Subcutaneous adipose tissue (tissue), 4 donors: ENCODE measurements around the gene SNX30. TPM values are rescaled to one million over a fixed set of nuclear protein-coding genes. Genes with fewer than 3 reads are reported as not detected.

Experiments
- CTCF ChIP-seq: fragments of 450-650 bp; IDR thresholded peaks from one replicate; pipeline ENCODE4 v1.5.1; 2016; ENCODE audit warnings: low read depth, mild to moderate bottlenecking, control low read depth, antibody characterized with exemption, moderate library complexity
- total RNA-seq, 4 donors: library from RNA; depleted of rRNA; stranded (reverse); fragments of >200 nt; gene quantifications; one replicate each; pipeline ENCODE4 v1.1.0, GENCODE V29; 2016

The SNX30 gene
- total RNA-seq, 4 donors from 2014 or later = 10.1 to 25.3 (median 13.4) TPM

- no peak for TF ChIP-seq CTCF
Observed at GRCh38 chr9:112873773-112874405, 123.3 kb downstream of the SNX30 start.

GRCh38 chr9:112878752-112879151 is 128.2 kb downstream of the SNX30 start:
- no peak for TF ChIP-seq CTCF

- TF ChIP-seq CTCF = no peak
Observed at GRCh38 chr9:112880650-112881049, 130.1 kb downstream of the SNX30 start.

- TF ChIP-seq CTCF = no peak
Observed at GRCh38 chr9:112881331-112881730, 130.8 kb downstream of the SNX30 start.

- no peak for TF ChIP-seq CTCF
Observed at GRCh38 chr9:112884101-112884500, 133.5 kb downstream of the SNX30 start.

GRCh38 chr9:112884721-112885120 is 134.2 kb downstream of the SNX30 start:
- no peak for TF ChIP-seq CTCF

GRCh38 chr9:112885324-112885723 is 134.8 kb downstream of the SNX30 start:
- TF ChIP-seq CTCF = no peak
